ENCODE results near the gene LAMC3.
"Not testable (repeated sequence)": the region's sequence is repeated elsewhere in the genome, so short reads cannot be mapped to it uniquely, and the experiment has no call there.

The LAMC3 gene

DNA sequence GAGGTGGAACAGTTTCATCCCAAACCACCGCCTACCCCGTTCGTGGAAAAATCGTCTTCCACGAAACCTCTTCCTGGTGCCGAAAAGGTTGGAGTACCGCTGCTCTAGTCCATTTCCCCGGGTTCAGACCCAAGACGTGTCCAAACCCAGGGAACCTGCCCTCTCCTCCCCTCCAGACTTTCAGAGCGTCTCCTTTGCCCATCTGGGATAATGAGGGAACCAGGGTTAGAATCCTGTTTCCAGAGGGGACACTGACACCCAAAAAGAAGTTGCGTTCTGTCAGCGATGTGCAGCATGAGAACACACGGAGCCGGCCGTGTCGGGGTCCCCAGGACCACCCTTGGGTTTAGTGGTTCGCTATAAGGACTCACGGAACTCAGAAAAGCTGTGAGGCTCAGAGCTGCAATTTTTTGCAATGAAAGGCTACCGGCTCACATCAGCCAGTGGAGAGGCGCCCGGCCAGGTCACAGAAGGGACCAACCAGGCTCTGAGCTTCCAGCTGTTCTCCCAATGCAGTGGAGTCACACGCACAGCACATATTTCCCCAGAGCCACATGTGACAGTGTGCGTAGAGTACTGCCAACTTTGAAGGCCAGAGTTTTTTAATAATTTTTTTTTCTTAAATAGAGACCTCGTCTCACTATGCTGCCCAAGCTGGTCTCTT, 19.4 kb downstream of the LAMC3 start:
- no peak for DNase-seq (ENCODE audit: low read depth, low spot score)

DNA sequence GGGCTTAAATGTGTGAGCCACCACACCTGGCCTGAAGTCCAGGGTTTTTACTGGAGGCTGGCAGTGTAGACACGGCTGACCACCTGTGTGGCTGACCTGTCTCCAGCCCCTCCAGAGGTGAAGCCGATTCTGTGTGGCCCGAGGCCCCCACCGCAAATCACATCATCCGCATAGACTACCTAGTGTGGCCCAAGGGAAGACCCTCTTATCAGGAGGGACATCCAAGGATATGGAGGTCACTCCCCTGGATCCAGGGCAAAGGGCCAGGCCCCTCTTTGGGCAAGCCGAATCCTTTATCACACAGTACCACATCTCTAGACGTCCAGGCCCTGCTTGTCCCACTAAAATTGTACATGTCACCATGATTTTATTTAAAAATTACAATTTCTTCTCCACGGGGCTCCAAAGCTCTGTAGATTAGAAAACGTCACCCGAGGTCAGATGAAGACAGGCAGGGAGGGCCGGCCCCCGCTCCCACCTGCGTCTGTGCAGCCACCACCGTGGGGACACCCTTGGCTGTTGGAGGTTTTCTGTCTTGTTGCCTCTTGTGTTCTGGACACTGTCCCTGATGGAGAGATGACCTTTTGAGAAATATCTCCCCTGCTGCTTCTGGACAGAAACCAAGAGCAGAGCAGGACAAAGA, 20.1 kb downstream of the LAMC3 start:
- DNase-seq (ENCODE audit: low read depth, low spot score): no peak

DNA sequence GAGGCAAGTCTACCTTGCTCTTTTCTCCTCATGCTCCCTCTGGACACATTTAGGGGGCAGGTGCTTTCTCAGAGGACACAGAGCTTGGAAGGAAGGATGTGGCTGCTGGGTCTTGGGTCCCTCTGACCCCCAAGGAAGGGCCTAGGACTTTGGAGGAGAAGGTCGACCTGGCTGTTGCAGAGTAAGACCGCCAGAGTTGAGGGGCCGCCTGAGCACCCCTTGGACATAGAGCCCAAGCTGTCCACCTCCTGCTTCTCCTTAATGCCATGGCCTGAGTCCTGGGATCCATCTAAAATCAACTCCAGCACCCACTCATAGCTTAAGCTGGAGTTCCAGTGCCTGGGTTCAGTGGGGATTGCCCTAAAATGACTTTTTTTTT, 20.6 kb downstream of the LAMC3 start:
- DNase-seq (ENCODE audit: low read depth, low spot score): no peak

DNA sequence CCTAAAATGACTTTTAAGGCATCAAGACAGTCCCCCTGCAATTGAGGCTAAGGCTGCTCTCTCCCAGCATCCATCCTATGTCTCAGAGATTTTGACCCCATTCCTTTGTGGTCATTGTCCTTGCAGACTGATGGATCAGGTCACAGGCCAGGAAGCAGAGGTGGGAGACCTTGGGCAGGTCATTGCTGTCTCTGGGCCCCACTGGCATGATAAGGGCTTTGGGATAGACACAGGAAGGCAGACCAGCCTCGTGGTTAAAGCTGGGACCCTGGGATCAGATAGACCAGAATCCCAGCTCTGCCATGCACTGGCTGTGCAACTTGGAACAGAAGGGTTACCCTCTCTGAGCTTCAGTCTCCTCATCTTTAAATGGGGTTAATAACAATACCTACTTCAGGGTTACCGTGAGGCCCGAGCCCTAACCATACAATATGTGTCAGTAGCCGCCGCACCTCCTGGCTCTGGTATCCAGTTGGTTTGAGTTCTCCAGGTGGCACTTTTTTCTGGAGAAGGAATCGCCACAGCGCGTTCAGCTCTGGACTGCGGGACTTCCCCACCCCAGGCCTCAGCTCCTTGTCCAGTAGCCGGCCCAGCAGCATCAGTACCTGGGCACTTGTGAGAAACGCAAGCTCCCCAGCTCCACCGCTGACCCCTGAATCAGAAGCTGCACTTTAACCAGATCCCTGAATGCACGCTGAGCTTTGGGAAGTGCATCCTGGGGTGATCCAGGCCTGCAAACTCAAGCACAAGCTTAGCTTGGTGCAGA, 21.4 kb downstream of the LAMC3 start:
- DNase-seq (ENCODE audit: low read depth, low spot score): no peak

DNA sequence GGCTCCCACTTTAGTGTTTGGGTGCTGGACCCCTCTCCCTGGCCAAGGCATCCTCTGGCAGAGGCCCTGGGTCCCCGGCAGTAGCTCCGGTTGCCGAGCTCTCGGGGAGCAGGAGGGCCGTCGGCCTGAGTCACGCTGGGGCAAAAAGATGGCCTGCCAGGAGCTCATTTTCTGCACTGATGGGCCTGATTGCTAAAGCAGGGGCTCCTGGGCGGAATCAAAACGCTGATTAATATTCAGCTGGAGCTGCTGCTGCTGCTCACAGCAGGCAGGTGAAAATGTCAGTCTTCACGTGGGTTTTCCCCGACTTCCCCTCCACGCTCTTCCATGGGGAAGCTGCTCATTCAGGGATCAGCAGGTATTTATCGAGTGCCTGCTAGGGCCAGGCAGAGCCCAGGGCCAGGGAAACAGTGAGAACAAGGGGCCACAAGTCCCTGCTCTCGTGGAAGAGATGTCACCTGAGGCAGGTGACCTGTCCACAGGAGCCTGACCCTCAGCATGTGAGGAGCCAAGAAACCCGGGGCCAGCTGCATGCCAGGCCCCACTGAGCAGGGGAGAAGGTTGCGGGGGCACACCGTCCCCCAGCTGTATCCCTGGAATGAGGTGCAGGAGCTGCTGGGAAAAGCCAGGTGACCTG, 22.1 kb downstream of the LAMC3 start:
- DNase-seq (ENCODE audit: low read depth, low spot score): no peak

DNA sequence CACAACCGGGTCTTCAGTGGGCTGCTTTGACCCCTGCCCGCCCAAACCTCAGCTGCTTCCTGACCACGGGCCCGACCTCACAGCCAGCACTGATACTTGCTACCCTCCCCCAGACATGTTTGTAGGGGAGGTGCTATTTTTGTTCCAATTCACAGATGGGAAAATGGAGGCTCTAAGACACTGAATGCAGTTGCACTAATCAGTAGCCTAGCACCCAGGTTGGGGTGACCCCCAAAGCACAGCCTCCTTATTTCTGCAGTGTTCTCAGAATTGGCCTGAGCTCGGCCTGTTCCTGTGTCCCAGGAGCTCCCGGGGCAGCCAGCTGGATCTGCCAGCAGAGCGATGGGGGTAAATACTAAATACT, 22.6 kb downstream of the LAMC3 start:
- DNase-seq (ENCODE audit: low read depth, low spot score): no peak

DNA sequence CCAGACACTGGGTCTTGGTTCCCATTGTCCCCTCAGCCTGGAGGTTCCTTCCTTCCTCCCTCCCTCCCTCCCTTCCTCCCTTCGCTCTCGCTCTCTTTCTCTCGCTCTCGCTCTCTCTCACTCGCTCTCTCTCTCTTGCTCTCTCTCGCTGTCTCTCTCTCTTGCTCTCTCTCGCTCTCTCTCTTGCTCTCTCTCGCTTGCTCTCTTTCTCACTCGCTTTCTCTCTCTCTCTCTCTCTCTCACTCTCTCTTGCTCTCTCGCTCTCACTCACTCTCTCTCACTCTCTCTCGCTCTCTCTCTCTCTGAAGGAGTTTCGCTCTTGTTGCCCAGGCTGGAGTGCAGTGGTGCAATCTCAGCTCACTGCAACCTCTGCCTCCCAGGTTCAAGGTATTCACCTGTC, 23.4 kb downstream of the LAMC3 start:
- DNase-seq (ENCODE audit: low read depth, low spot score): no peak

DNA sequence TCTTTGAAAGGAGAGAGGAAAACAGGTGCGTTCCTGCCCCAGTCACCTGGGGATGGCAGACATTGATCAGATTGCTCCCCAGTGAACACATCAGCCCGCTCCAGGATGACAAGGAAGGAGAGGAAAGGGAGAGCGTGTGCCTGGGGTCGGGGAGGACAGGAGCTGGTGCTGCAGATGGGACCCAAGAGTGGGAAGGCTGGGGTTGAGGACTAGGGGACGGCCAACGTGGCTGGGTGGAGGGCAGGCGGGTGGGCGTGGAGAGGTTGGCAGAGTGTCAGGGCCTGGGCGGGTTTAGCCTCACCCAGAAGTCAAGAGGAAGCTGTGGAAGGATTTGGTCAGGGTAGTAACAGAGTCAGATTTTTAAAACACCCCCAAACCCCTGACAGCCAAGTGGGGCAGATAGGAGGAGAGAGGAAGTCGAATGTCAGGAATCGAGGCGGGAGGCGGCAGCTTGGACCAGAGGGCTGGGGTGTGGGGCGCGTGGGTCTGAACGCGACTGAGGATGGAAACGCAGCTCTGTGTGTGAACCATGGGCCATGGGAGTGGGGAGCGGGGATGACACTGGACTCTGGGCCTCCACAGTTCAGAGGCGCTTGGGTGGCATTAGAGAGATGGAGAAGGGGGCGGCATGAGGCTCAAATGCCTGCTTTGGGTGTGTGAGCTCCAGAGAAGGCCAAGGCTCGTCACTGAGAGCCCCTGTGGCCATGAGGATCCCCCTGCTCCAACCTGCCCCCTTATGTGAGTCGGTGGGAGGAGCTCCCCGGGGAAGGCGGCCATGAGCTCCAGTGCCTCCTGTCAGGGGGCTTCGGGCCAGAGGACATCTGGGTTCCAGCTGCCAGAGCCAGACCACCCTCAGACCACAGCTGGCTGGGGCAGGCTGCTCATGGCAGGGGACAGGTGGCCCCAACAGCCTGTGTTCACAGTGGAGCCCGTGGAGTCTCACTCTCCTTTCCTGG, 24.6 kb downstream of the LAMC3 start:
- DNase-seq (ENCODE audit: low read depth, low spot score): no peak

DNA sequence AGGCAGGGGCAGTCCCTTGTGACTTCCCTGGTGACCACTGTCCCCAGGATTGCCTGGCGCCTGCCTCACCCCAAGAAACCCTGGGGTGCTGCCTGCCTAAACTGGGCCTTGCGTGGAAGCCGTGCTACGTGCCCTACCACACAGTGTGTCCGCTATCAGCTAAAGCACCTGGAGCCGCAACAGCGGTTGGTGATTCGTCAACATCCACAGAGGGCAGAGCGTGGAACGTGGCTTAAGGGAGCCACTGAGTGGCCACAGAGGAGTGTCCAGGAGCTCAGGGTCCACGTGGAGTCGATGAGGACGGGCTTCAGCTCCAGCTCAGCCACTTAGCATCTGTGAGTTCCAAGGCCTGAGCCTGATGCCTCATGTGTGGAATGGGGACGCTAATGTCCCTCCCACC, 25.3 kb downstream of the LAMC3 start:
- no peak for DNase-seq (ENCODE audit: low read depth, low spot score)

DNA sequence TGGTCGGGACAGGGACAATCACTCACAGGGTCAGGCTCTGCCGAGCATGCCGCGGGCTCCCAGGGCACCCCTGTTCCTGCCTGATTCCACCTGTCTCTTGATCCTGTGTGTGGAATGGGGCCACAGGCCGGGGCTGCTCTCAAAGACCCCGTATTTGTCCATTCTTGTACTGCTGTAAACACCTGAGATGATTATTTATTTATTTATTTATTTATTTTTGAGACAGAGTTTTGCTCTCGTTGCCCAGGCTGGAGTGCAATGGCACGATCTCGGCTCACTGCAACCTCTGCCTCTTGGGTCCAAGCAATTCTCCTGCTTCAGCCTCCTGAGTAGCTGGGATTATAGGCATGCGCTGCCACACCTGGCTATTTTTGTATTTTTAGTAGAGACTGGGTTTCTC, 25.8 kb downstream of the LAMC3 start:
- DNase-seq (ENCODE audit: low read depth, low spot score): not testable (repeated sequence)

DNA sequence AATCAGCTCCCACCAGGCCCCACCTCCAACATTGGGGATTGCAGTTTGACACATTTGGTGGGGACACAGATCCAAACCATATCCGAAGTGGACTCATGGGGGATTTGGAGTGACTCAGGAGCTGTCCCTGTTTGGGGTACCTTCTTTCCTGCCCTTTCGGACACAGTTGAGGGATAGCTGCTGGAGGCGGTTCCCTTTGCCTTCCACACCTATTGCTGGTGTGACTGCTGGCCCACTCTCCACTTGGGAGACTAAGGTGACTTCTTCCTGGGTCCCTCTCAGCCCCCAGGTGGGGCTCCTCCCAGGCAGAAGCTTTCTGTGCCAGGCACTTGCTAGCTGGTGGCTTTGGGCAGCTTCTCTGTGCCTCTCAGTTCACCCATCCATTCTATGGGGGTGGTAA, 26.6 kb downstream of the LAMC3 start:
- DNase-seq (ENCODE audit: low read depth, low spot score): no peak

DNA sequence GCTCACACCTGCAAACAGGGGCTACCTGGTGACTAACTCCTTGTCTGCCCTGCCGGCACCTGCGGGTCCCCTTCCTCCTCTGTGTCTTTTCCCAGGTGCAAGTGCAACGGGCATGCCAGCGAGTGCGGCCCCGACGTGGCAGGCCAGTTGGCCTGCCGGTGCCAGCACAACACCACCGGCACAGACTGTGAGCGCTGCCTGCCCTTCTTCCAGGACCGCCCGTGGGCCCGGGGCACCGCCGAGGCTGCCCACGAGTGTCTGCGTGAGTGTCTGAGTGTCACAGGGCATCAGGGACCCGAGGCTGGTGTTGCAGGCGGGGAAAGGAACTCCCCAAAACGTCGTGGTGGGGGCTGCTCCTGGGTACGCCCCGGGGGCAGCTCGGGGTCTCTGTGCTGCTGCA, 27.1 kb downstream of the LAMC3 start:
- no peak for DNase-seq (ENCODE audit: low read depth, low spot score)

DNA sequence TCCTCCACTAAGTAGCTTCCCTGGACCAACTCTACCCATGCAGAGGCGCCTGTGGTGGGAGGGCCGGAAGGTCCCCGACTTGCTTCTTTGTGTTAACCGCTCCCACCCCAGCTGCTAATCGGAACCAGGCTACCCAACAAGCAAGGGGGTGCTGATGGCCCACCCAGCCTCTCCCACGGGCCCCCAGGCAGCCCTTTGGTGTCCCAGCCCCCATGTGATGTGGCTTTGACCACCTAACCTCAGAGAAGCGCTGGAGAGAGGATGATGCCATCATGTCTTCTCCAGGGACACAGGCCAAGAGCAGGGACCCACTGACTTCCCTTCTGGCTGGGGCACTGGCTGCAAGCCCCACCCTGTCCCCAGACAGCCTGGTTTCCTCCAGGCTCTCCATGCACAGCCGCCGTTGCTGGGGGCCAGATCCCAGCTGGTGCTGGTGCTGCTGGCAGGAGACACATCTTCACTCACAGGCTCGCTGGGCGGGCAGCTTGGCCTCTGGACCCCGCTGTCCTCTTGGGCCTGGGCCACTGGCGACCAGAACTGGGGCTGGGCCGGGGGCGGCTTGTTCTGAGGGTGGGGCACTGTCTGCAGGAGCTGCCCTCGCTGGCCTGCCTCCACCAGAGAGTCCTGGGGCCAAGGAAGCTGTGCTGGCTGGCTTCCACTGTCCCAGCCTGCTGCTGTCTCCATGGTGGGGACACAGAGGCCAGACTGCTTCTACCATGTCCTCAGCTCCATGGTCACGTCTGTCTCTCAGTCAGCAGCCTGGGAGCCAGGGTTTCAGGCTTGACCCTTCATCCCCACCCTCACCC, 27.8 kb downstream of the LAMC3 start:
- no peak for DNase-seq (ENCODE audit: low read depth, low spot score)

DNA sequence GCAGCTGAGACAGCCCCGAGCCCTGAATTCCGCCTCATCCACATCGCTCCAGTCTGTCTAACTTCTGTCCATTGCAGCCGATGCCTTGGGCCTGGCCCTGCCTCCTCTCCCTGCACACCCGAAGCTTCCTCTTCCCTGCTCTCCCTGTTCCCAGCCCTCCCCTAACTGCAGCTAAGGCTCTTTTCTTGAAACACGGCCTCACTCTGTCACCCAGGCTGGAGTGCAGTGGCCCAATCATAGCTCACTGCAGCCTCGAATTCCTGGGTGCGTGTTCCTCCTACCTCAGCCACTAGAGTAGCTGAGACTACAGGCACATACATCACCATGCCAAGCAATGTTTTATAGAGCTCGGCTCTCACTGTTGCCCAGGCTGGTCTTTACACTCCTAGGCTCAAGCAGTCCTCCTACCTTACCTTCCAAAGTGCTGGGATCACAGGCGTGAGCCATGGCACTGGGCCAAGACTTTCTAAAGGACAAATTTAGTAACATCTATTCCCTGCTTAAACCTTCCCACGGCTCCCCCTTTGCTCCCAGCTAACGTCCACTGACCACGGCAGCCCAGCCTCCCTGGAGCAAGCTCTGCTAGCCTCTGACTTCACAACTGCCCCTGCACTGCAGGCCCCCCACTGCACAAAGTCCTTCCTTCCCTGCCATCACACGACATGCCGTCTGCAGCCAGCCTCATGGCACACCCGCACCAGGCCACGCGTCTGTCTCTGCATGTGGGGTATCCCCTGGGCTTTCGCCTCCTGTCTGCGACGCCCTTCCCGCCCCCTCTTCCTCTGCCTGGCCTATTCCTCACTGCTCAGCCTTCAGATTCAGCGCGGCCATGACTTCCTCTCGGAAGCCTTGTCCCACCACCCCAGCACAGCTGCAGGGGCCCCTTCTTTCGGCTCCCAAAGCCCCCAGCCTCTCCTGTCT, 28.6 kb downstream of the LAMC3 start:
- no peak for DNase-seq (ENCODE audit: low read depth, low spot score)

DNA sequence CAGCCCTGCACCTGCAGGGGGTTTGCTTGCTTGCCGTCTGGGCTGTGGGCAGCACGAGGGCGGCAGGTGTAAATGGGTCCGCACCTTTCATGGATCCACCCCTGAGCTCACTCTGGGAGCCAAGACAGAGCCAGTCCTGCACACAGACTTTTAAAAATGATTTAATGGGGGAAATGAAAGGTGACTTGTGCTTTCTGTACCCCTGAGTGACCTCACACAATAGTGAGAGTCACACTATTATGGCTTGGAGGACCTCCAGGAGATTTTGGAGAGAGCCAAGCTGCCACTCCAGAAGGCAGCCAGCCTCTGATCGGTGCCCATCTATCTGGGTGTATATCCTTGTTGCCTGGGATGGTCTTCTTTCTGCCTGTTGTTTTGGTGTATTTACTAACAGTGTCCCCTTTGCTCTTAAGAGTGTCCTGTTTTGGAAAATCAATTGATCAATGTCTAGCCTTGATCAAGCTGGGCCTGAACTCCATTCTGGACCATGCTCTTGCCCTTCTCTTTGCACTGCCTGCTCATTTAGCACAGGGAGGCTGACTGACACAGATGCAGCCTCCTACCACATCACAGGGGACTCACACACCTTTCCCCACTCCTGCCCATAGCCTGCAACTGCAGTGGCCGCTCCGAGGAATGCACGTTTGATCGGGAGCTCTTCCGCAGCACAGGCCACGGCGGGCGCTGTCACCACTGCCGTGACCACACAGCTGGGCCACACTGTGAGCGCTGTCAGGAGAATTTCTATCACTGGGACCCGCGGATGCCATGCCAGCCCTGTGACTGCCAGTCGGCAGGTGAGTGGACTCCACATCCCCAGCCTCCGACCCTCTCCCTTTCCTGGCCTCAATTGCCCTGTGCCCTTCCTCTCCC, 29.5 kb downstream of the LAMC3 start:
- no peak for DNase-seq (ENCODE audit: low read depth, low spot score)

DNA sequence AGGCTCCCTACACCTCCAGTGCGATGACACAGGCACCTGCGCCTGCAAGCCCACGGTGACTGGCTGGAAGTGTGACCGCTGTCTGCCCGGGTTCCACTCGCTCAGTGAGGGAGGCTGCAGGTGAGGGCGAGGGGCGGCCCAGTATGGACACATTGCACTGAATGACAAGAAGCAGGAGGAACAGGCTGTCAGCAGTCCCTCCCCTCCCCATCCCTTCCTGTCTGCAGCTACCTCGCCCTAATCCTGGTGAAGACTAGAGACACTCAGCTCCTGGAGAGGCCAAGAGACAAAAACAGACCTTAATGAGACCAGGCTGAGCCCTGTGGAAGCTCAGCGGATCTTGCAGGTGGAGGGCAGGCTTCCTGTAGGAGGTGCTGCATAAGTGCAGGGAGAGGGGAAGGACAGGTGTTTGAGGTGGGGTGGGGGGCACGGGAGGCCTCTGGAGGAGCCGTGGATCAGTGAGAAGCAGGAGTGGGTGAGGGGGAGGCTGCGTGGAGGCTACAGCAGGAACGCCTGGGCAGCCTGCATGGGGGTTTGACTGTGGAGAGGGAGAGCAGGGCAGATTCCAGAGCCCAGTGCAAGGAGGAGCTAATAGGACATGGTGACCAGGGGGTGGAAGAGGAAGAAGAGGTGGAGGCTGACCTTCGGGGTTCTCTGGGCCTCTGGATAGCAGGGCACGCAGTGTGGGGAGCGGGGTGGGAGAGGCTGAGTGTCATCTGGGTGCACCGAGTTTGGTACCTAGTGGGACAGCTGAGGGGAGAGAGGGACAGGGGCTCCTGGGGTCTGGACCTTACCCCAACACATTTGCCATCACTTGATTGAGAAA, 30.4 kb downstream of the LAMC3 start:
- DNase-seq (ENCODE audit: low read depth, low spot score): no peak

DNA sequence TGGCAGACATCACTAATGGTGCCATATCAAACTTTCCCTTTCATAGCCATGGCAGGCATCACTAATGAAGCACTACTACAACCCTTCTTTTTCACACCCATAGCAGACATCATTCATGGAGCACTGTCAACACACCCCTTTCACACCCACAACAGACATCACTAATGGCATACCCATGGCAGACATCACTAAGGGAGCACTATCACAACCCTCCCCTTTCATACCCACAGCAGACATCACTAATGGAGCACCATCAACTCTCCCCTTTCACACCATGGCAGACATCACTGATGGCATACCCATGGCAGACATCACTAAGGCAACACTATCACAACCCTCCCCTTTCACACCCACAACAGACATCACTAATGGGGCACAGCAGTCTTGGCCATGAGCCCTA, 33.7 kb downstream of the LAMC3 start:
- no peak for DNase-seq (ENCODE audit: low read depth, low spot score)

DNA sequence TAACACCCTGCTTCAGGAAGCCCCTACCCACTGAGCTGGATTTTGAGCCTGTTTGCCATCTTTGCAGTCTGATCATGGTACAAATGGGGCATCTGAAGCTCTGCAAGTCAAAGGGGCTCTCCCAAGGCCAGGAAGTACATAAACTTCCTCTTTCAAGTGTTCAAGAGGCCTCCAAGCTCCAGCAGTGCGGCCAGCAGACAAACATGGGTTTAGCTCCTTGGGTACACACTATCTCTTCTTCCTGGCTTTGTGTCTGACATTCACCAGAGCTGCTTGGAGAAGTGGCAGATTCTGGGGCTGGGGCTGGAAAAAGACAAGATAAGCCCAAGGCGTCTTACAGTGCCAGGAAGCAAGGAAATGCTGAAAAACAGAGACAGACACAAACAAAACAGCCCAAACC, 34.1 kb downstream of the LAMC3 start:
- DNase-seq (ENCODE audit: low read depth, low spot score): no peak
